ENCODE results near the gene HMCN2. TPM values are rescaled to one million over a fixed set of nuclear protein-coding genes. Genes with fewer than 3 reads are reported as not detected.
"Not testable (repeated sequence)": the region's sequence is repeated elsewhere in the genome, so short reads cannot be mapped to it uniquely, and the experiment has no call there.

Gene HMCN2
- total RNA-seq, 1 donor from 2014 or later = under 0.01 TPM

DNA sequence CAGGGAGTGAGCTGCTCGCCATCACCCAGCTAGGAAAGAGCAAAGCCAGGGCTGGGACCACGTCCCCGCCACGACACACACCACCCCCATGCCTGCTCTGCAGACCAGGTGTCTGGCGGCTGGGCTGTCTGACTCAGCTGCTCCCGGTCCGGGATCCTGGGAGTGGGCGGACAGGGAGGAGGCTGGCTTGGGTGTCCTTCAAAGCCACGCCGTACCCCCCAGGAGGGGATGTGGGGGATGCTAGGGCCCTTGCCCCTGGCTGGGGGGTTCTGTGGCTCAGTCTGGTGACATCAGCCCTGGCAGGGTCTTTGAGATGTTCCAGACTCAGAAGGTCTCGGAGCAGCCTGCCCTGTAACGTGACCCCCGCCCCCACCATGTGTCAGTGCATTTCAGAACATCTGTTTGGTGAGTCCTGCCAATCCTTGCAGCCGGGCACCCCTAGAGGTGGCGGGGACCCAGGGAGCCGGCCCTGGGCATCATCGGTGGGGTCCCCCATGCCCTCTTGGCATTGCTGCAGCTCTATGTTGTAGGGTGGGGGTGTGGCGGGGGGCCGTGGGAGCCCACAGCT, 62.3 kb downstream of the HMCN2 start:
- no peak for DNase-seq (ENCODE audit: low read depth in 2 of 2)

- DNase-seq (ENCODE audit: low read depth in 2 of 2) = no peak
Measured at GRCh38 chr9:130328349-130328801, 62.8 kb downstream of the HMCN2 start.

GRCh38 chr9:130329061-130329460, 63.5 kb downstream of the HMCN2 start:
- no peak for DNase-seq (ENCODE audit: low read depth in 2 of 2)

GRCh38 chr9:130330202-130330862, 64.8 kb downstream of the HMCN2 start:
- DNase-seq (ENCODE audit: low read depth in 2 of 2) = no peak

DNA sequence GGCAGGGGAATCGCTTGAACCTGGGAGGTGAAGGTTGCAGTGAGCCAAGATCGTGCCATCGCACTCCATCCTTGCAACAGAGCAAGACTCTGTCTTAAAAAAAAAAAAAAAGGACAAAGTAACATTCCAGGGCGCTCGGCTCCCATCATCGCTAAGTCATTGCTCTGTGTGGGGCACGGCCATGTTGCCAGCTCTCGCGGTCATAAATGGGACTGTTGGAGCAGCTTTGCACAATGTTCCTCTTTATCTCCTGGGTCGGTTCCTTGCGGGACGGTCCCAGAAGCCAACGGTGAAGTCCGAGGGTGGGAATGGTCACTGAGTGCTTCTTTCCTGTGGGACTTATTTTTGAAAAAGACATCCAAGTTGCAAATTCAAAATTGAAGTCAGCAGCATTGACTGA, 65.5 kb downstream of the HMCN2 start:
- DNase-seq (ENCODE audit: low read depth in 2 of 2) = no peak

DNA sequence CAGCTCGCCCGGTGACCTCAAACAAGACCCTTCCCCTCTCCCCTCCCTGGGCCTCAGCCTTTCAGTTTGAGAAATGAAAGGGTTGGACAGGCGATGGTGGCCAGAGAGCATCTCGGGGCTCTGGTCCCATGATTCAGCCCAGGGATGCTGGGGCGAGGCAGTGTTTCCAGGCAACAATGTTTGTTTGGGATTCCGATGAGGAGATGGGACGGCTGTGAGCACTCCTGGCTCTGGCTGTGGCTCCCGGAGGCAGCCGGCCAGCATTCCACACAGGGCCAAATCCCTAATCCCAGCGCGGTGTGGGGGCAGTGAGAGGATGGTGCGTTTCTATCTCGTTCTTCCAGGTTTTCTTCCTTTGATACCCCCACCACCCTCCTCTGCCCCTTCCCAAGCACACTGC, 66.0 kb downstream of the HMCN2 start:
- no peak for DNase-seq (ENCODE audit: low read depth in 2 of 2)

- DNase-seq (ENCODE audit: low read depth in 2 of 2) = no peak
Measured at GRCh38 chr9:130332384-130332926, 66.9 kb downstream of the HMCN2 start.

GRCh38 chr9:130333041-130333711, 67.6 kb downstream of the HMCN2 start:
- no peak for DNase-seq (ENCODE audit: low read depth in 2 of 2)

DNA sequence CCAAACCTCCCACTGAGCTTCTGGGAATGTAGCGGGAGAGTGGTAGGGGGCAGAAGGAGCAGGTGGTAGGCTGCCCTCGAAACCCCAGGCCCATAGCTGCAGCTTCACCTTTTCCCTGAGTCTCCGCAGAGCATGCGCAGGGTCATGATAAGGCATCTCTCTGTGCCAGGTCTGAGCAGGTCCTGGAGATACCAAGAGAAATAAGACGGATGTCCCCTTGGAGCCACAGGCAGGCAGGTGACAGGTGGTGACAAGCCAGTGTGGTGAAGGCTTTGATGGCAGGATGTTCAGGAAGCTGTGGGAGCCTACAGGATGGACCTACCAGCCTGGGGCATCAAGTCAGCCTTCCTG, 68.1 kb downstream of the HMCN2 start:
- DNase-seq (ENCODE audit: low read depth in 2 of 2) = no peak

DNA sequence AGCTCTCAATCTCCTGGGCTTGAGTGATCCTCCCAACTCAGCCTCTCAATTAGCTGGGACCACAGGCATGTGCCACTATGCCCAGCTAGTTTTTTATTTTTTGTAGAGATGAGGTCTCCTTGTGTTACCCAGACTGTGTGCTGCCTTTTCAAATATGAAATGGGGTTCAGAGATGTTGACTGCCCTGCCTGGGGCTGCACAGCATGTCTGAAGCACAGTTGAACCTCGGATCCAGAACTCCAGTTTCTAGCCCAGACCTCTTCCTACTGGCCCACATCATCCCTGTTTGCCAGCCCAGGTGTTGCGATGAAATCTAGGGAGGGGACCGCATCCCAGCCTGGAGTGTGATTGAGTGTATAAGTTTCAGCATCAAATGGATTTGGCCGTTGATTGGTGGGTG, 69.4 kb downstream of the HMCN2 start:
- DNase-seq (ENCODE audit: low read depth in 2 of 2) = no peak

GRCh38 chr9:130336027-130336610, 70.6 kb downstream of the HMCN2 start:
- no peak for DNase-seq (ENCODE audit: low read depth in 2 of 2)

- DNase-seq (ENCODE audit: low read depth in 2 of 2) = no peak
Measured at GRCh38 chr9:130336885-130337284, 71.3 kb downstream of the HMCN2 start.

- DNase-seq (ENCODE audit: low read depth in 2 of 2) = no peak
Measured at GRCh38 chr9:130337318-130337717, 71.8 kb downstream of the HMCN2 start.

DNA sequence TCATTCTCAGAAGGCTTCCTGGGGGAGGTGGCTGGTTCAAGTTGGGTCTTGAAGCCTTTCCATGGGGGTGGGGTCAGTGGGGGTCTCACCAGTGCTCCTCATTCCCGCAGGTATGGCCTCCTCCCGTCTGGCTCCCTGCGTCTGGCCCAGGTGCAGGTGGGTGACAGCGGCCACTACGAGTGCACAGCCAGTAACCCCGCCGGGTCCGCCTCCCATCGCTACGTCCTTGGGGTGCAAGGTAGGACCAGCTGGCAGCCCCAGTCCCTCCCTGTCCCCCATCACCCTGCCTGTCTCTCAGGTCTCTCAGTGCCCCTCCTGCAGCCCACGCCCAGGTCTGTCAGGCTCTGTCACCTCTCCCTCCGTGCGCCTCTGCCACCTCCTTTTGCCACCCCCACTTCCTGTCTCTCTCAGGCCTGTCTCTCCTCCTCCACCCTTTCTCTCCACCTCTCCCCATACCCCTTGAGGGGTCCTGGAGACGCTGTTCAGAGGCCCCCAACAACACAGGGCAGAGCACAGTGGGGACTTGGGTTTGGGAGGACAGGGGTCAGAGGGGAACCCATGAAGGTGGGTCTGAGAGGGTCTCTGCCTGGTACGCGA, 72.3 kb downstream of the HMCN2 start:
- no peak for DNase-seq (ENCODE audit: low read depth in 2 of 2)

GRCh38 chr9:130338891-130339290, 73.3 kb downstream of the HMCN2 start:
- DNase-seq (ENCODE audit: low read depth in 2 of 2) = not testable (repeated sequence)

GRCh38 chr9:130339306-130339705, 73.7 kb downstream of the HMCN2 start:
- no peak for DNase-seq (ENCODE audit: low read depth in 2 of 2)

DNA sequence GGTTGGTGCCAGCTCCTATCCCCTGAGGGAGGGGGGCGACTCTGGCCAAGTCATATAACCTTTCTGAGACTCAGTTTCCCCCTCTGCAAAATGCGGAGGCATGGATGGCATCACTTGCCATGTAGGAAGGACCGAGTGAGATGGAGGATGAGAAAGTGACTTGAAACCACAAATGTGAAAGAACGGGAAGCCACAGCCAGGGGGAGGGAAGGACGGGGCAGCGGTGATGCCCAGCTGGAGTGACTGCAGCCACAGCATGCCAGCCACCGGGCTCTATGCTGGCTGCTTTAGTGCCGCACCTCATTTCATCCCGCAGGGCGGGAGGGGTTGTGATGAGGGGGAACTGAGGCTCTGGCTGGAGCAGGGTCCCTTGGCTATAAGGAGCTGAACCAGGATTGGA, 74.5 kb downstream of the HMCN2 start:
- DNase-seq (ENCODE audit: low read depth in 2 of 2) = no peak

- DNase-seq (ENCODE audit: low read depth in 2 of 2) = not testable (repeated sequence)
Measured at GRCh38 chr9:130340557-130340956, 75.0 kb downstream of the HMCN2 start.

DNA sequence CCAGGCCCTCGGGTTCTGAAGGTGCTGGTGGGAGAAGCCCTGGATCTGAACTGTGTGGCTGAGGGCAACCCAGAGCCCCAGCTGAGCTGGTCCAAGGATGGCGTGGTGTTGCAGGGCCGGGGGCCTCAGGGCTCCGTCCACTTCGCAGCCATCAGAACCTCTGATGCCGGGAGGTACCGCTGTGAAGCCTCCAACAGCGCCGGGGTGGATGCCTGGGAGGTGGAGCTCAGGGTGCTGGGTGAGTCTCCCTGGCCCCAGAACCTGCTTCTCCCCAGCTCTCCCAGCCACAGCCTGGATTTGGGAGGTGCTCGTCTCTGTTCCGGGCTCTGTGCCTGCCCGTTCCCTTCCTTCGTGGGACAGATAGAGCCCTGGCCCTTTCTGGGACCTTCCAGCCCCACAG, 75.6 kb downstream of the HMCN2 start:
- no peak for DNase-seq (ENCODE audit: low read depth in 2 of 2)

GRCh38 chr9:130341839-130342713, 76.5 kb downstream of the HMCN2 start:
- DNase-seq (ENCODE audit: low read depth in 2 of 2) = no peak

GRCh38 chr9:130342714-130343085, 77.1 kb downstream of the HMCN2 start:
- DNase-seq (ENCODE audit: low read depth in 2 of 2) = no peak
